ENCODE results near the gene MTHFR.

MTHFR gene

DNA sequence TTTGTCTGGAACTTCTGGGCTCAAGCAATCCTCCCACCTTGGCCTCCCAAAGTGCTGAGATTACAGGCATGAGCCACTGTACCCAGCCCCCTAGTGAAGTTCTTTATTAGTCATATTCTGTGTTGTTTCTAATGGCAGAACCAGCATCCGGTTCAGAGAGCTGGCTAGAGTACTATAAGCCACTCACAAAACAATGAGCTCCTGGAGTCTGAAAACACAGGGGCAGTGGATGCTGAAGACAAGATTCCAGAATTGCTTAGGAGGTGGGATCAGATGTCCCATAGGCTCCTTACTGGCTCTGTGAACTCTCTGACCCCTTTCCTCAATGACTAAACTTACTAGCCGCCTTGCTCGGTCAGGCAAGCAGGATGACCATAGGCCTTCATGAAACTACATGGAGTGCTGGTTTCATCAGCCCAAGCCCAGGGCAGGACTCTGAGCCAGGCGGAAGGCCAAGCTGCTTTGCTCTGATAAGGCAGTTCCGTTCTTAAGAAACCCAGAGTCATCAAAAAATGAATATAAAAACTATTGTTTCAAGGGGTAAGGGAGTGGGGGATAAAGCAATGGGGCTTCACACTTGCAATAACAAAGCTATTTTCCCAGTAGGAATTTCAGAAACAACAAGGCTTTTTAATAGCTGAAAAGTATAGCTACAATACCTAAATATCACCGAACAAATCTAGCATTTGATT, 8.1 kb downstream of the MTHFR start:
- DNase-seq (ENCODE audit: low spot score): peak; percentile 90

DNA sequence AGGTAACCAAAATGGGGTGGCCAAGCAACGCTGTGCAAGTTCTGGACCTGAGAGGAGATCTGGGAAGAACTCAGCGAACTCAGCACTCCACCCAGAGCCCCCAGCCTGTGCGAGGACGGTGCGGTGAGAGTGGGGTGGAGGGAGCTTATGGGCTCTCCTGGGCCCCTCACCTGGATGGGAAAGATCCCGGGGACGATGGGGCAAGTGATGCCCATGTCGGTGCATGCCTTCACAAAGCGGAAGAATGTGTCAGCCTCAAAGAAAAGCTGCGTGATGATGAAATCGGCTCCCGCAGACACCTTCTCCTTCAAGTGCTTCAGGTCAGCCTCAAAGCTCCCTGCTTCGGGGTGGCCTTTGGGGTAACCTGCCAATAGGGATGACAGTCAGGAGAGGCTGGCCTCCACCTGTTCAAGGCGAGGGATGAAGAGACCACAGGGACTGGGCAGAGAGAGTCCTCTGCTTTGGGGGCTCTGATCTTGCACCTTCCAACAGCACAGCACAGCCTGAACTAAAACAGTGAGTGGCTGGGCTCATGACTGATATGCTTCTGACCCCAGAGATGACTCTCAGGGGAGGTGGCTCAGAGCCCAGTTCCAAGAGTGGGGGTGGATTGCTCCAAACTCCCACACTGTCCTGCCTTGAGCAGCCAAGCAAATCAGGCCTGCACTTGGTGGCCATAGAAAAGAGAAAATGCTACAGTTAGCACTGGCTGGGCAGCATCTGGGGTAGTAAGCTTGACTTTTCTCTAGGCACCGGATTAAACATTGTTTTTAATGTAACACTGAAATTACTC, 9.5 kb downstream of the MTHFR start:
- peak; percentile 58 for DNase-seq (ENCODE audit: low spot score)

GRCh38 chr1:11795238-11795890, 10.4 kb downstream of the MTHFR start:
- DNase-seq (ENCODE audit: low spot score): no peak

DNA sequence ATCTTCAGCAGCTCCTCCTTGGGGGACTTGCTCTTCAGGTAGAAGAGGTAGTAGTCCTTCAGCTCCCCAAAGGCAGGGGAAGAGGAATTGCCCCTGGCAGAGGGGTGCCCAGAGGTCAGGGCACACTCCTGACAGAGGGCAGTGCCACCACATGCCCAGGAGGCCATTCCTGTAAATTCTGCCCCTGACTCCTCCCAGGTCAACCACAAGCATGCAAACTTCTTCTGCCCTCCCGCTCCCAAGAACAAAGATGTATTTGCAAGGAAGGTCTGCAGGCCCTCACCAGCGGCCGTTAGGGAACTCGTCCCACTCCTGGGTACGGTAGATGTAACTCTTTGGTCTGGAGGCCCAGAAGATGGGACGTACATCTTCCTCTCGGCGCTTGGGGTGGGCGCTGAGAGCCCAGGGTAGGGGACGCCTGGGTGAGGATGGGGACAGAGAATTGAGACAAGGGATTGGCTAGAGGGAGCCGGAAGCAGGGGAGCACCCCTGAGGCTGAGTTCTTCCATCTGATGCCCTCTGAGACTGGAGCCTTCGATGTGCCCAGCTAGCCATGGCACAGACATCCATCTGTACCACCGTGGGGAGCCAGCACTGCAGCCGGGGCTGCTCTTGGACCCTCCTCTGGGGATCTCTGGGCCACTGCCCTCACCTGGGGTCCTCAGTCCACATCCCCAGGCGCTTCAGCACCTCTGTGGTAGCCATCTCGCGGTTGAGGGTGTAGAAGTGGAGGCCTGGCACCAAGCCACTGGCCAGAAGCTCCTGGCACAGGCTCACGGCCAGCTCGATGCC, 11.1 kb downstream of the MTHFR start:
- no peak for DNase-seq (ENCODE audit: low spot score)

DNA sequence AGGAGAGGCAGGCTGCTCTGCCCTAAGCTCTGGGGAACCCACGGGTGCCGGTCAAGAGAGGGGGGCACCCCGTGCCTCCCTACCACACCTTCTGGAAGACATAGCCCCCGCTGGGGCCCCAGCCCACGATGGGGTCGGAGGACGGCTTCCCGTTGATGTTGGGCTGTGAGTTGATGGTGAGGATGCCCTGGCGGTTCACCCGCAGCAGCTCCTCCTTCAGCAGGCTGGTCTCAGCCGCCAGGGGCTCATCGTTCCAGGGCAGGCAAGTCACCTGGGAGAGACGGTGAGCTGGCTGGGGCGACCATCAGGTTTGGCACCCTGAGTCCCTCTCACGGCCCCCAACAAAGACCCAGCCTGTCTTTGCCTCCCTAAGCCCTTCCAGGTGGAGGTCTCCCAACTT, 11.9 kb downstream of the MTHFR start:
- no peak for DNase-seq (ENCODE audit: low spot score)

- no peak for DNase-seq (ENCODE audit: low spot score)
Observed at GRCh38 chr1:11792106-11792505, 13.7 kb downstream of the MTHFR start.

GRCh38 chr1:11790880-11791715, 14.7 kb downstream of the MTHFR start:
- peak; percentile 88 for DNase-seq (ENCODE audit: low spot score)

DNA sequence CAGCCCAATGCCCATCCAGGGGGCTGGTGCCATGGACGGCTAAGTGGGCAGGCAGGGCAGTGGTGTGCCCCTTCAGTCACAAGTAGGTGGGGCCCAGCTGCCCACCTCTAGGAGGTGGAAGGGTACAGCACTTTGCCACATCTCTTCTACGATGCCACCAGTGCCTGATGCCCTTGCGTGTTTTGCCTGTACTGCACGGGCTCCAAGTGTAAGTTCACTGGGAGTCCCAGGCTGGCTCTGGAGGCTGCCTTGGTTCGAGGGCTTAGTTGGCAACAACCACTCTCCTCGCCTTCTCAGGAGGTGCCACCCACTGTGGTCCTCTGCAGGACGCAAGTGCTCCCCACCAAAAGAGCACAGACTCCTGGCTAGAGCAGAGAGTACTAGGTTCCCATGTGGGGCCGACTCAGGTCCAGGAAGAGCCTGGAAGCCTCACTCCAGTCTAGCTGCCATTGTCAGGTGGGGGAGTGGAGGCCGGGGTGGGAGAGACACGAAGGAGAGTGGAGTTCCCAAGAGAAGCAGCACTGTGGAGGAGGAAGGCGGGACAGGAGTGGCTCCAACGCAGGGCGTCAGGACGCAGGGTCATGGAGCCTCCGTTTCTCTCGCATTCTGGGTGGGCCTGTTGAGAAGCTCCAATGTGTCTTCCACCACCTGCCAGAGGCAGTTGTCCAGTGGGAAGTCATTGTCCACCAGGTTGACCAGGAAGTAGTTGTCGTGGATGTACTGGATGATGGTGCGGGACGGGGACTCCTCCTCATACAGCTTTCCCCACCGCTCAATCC, 15.5 kb downstream of the MTHFR start:
- no peak for DNase-seq (ENCODE audit: low spot score)

- no peak for DNase-seq (ENCODE audit: low spot score)
Observed at GRCh38 chr1:11789126-11790067, 16.4 kb downstream of the MTHFR start.

DNA sequence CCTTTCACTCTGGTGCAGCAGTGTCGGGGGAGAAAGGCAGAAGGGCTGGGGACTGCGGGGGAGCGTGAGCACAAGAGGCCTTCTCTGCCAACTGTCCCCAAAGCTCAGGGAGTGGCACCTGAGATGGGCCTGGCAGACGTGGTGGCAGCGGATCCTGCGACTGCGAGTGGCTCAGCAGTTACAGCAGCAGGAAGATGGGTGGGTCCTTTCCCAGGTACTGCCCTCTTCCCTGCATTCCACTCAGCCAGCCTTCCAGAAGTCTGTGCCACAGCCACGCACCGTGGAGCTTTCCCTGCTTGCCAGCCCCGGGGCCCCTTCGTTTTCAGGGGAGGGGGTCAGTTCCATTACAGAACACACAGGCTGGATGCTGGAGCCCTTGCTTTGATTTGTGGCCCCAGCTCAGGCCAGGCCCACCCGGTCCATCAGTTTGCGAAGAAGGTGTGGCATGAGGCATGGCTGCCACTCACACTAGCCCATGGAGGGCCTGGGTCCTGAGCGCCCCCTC, 17.2 kb downstream of the MTHFR start:
- DNase-seq (ENCODE audit: low spot score): no peak

GRCh38 chr1:11787804-11788436, 17.8 kb downstream of the MTHFR start:
- DNase-seq (ENCODE audit: low spot score): no peak

GRCh38 chr1:11787251-11787803, 18.4 kb downstream of the MTHFR start:
- no peak for DNase-seq (ENCODE audit: low spot score)

DNA sequence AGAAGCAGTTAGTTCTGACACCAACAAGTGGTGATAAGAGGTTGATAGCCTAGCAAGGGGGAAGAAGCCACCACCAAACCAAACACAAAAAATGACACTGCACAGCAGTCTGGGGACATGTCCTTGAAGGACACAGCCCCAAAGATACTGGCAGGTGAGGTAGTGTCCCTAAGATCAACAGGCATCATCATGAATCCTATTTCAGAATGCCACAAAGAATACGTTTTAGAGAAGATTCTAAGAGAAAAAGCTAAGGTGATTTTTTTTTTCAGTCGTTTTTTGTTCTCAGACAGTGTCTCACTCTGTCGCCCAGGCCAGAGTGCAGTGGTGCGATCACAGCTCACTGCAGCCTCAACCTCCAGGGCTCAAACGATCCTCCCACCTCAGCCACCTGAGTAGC, 19.6 kb downstream of the MTHFR start:
- DNase-seq (ENCODE audit: low spot score): no peak

DNA sequence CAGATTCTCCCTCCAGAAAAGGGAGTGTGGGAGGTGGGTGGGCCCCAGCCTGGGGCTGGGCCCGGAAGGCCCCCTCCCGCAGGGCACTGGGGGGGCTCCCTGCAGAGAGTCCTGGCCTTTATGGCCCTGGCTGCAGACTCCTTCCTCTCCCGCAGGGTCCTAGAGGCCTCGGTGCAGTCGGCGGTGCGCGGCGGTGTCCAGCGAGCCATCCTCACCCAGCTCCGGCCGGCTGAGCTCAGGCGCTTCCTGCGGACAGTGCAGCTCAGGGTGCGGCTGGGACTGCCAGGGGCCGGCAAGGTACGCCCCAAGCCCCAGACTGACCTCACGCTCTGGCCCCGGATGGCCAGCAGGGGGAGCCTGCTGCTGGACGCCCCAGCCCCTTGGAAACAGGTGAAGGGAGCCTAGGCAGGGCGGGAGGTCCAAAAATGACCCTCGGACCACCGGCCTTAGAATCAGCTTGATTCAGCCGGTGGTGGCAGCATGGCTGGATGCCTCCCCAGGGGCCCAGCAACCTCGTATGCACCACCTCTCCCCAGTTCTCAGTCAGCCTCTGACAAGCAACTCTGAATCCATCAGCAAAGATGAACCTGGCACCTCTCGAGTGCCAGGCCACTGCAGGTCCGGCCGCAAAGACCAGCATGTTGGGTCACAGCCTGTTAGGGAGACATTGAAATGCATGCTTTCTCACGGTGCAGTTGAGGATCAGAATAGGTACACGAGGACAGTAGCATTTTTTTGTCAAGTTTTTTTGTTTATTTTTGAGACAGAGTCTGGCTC, 20.6 kb downstream of the MTHFR start:
- peak; percentile 62 for DNase-seq (ENCODE audit: low spot score)

- DNase-seq (ENCODE audit: low spot score): no peak
Observed at GRCh38 chr1:11784256-11784992, 21.3 kb downstream of the MTHFR start.

DNA sequence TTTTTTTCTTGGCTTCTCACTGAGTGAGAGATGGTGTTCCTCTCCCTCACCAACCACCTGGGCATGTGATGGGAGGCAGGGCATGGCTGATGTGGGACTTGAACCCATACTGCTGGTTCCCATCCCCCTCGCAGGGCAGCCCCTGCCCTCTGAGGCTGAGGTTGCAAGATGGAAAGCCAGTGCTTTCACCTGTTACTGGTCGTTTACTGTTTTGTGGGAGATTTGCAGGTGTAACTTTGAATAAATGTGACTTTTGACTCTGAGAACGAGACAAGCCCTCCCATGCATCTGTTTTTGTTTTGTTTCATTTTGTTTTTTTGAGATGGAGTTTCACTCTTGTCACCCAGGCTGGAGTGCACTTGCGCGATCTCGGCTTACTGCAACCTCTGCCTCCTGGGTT, 22.2 kb downstream of the MTHFR start:
- no peak for DNase-seq (ENCODE audit: low spot score)
